Esophagus squamous epithelium (tissue), 5 donors: ENCODE results near the gene WDPCP. TPM values are rescaled to one million over a fixed set of nuclear protein-coding genes. Genes with fewer than 3 reads are reported as not detected.
"Not testable (repeated sequence)": the region's sequence is repeated elsewhere in the genome, so short reads cannot be mapped to it uniquely, and the experiment has no call there.

Experiments
- DNase-seq: peaks from one replicate; lab custom pipeline; 2025; lab: John Stamatoyannopoulos, UW
- H3K27ac ChIP-seq, 4 donors: fragments of 200-600 bp; sonication (generic); one replicate each; pipeline ENCODE4 v1.5.1; 2016 to 2019; ENCODE audit warnings: mild to moderate bottlenecking in 1 of 4
- H3K27me3 ChIP-seq, 4 donors: fragments of 200-600 bp; sonication (generic); 1 replicate in 3 of 4; 2 replicates in 1 of 4; pipeline versions ENCODE4 v1.5.1 to v1.6.0; 2017 to 2021; ENCODE audit warnings: antibody characterized with exemption in 1 of 4
- H3K36me3 ChIP-seq, 3 donors: fragments of 200-600 bp; sonication (generic); one replicate each; pipeline ENCODE4 v1.5.1; 2016 to 2019
- H3K4me1 ChIP-seq, 3 donors: fragments of 200-600 bp; sonication (generic); one replicate each; pipeline ENCODE4 v1.5.1; 2017 to 2019
- H3K4me3 ChIP-seq, 4 donors: fragments of 200-600 bp; sonication (generic); 1 replicate in 3 of 4; 2 replicates in 1 of 4; pipeline ENCODE4 v1.5.1; 2016 to 2019; ENCODE audit warnings: mild to moderate bottlenecking in 2 of 4, moderate library complexity in 1 of 4
- H3K9me3 ChIP-seq, 3 donors: fragments of 200-600 bp; sonication (generic); one replicate each; pipeline ENCODE4 v1.5.1; 2016 to 2019
- POLR2A ChIP-seq, 4 donors: fragments of 450-650 bp; IDR thresholded peaks; one replicate each; pipeline ENCODE4 v1.6.1; 2017; ENCODE audit warnings: antibody characterized with exemption in 4 of 4, mild to moderate bottlenecking in 4 of 4, moderate library complexity in 3 of 4
- WGBS, 2 donors: methylation state at CpG; one replicate each; pipeline ENCODE4 v1.1.5; 2018; 5-methylcytosine and 5-hydroxymethylcytosine counted together
- intact Hi-C: fragments of 100-400 bp; cut with DNase I; formaldehyde crosslinking; loops from one replicate; pipeline ENCODE4 v1.15.0; 2022
- total RNA-seq, 4 donors: library from RNA; depleted of rRNA; stranded (reverse); fragments of >200 nt; gene quantifications; one replicate each; pipeline ENCODE4 v1.1.0, GENCODE V29; 2016
- TF ChIP-seq, protein P1 (sequence below), 6 experiments: fragments of 450-650 bp in 4 of 6; fragments of 200-600 bp in 2 of 6; sonication (generic) in 2 of 6; IDR thresholded peaks; one replicate each; pipeline ENCODE4 v1.5.1; 2016 to 2019; ENCODE audit warnings: antibody characterized with exemption in 6 of 6, mild to moderate bottlenecking in 4 of 6, moderate library complexity in 4 of 6
- donor health status: DM: yes; HTN: yes; CAD: no.

The WDPCP gene
- total RNA-seq, 4 donors from 2014 or later = 3.0 to 9.7 (median 3.8) TPM

DNA sequence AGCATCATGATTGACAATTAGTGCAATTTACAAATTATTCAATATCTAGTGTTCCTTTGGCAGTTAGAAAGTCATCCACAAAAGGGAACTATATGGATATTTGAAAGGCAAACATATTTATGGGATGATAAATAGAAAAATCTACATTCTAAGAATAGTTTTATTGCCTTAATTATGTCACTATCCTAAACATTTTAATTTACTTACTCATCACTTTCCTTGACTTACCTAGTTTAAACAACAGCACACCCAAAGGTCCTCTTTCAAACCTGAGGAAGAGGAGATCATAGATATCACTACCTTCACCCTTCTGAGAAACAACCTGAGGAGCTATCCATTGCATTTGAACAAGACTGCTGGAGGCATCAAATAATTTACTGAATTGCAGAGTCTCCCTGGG is 184.5 kb downstream of the WDPCP start:
- no peak for TF ChIP-seq POLR2A (IDR thresholded peaks at IDR 0.05)
- TF ChIP-seq, protein P1, sequence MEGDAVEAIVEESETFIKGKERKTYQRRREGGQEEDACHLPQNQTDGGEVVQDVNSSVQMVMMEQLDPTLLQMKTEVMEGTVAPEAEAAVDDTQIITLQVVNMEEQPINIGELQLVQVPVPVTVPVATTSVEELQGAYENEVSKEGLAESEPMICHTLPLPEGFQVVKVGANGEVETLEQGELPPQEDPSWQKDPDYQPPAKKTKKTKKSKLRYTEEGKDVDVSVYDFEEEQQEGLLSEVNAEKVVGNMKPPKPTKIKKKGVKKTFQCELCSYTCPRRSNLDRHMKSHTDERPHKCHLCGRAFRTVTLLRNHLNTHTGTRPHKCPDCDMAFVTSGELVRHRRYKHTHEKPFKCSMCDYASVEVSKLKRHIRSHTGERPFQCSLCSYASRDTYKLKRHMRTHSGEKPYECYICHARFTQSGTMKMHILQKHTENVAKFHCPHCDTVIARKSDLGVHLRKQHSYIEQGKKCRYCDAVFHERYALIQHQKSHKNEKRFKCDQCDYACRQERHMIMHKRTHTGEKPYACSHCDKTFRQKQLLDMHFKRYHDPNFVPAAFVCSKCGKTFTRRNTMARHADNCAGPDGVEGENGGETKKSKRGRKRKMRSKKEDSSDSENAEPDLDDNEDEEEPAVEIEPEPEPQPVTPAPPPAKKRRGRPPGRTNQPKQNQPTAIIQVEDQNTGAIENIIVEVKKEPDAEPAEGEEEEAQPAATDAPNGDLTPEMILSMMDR (IDR thresholded peaks at IDR 0.05) = no peak
- peaks cover 0 to 7% (median 0%) of the 10 kb centered on the region in 3 donors for H3K4me1 ChIP-seq
- H3K27me3 ChIP-seq = no peaks in the 10 kb centered on the region
- no peak overlapping the region for H3K4me3 ChIP-seq
- DNase-seq = no peak
- intact Hi-C loops = no loop called here
- H3K9me3 ChIP-seq = no peaks in the 10 kb centered on the region
- H3K27ac ChIP-seq = no peak overlapping the region
- peaks cover 0 to 11% (median 0%) of the 10 kb centered on the region in 3 donors for H3K36me3 ChIP-seq

DNA sequence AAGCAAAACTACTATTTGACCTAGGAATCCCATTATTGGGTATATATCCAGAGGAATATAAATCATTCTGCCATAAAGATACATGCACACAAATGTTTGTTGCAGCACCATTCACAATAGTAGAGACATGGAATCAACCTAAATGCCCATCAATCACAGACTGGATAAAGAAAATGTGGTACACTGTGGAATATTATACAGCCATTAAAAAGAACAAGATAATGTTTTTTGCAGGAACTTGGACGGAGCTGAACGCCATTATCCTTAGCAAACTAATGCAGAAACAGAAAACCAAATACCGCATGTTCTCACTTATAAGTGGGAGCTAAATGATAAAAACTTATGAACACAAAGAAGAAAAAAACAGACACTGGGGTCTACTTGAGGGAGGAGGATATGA is 185.4 kb downstream of the WDPCP start:
- peaks cover 0 to 11% (median 0%) of the 10 kb centered on the region in 3 donors for H3K36me3 ChIP-seq
- intact Hi-C loops, H3K27ac ChIP-seq, H3K4me3 ChIP-seq, H3K27me3 ChIP-seq, DNase-seq, H3K4me1 ChIP-seq, H3K9me3 ChIP-seq: not testable (repeated sequence)
- 72 to 81% methylated on average over 3 of the region's 3 CpGs for WGBS, 2 donors

DNA sequence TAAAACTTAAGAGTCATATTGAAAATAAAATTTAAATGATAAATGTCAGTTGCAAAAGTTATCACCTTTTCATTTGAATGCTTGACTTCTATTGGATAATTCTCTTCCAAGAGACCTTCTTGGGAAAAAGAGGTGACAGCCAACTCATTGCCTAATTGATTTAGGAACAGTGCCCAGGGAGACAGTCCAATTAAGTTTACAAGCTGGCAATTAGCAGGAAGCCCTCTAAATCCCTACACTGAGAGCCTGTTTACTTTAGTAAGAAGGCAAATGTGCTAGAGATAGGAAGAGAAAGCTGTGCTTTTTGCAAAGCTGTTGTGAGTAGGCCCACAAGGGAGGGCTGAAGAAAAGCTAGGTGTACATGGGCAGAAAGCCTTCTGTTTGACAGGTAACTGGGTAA is 189.1 kb downstream of the WDPCP start:
- Histone ChIP-seq H3K27me3 (no peaks in the 10 kb centered on the region), H3K36me3 (peaks cover 0 to 7% (median 0%) of the 10 kb centered on the region in 3 donors), H3K4me3 (no peak overlapping the region), H3K9me3 (no peaks in the 10 kb centered on the region), H3K4me1 (peaks cover 0 to 7% (median 0%) of the 10 kb centered on the region in 3 donors), H3K27ac (no peak overlapping the region)
- TF ChIP-seq, protein P1 (IDR thresholded peaks at IDR 0.05) = no peak
- no peak for TF ChIP-seq POLR2A (IDR thresholded peaks at IDR 0.05)
- intact Hi-C loops = no loop called here
- DNase-seq = no peak

DNA sequence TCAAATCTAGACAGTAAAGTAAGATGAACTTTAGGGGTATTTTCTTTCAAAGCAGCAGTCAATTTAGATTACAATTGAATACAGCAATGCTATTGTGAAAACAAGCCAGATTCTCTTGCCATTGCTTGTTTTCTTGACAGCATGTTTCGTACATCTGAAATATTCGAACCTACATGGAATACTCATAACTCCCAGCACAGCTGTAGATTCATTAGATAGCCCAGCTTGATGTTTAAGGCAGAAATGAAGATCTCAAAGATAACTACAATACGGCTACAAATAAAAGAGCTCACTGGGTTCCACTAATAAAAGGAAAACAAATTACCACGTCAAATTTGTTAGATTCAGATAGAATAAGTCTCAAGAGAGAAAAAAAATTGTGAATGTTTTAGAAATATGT is 208.8 kb downstream of the WDPCP start:
- no peak overlapping the region for H3K27ac ChIP-seq
- H3K9me3 ChIP-seq = no peaks in the 10 kb centered on the region
- no peak overlapping the region for H3K4me3 ChIP-seq
- DNase-seq = no peak
- H3K27me3 ChIP-seq = no peaks in the 10 kb centered on the region
- H3K36me3 ChIP-seq = no peaks in the 10 kb centered on the region
- intact Hi-C loops = no loop called here
- TF ChIP-seq POLR2A (IDR thresholded peaks at IDR 0.05) = no peak
- TF ChIP-seq, protein P1 (IDR thresholded peaks at IDR 0.05) = no peak
- H3K4me1 ChIP-seq = peaks cover 0 to 7% (median 0%) of the 10 kb centered on the region in 3 donors
- WGBS, 2 donors = 73 to 74% methylated on average over 4 of the region's 4 CpGs

DNA sequence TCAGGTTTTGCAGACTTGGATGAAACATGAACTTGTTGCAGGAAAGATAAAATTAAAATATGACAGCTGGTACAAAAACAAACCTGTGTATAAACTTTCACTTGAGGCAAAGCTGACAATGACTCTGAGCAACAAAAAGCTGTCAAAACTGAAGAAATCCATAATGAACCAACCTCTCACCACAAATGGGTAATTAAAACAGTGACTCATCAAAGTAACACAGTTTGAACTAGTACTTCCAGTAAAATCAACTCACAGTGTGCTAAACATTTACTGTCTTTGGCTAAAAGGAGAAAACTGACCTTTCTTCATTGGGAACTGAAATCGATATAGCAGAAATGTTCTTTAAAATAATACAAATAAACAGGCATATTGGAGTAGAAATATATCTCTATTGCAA is 209.7 kb downstream of the WDPCP start:
- Histone ChIP-seq H3K27me3 (no peaks in the 10 kb centered on the region), H3K9me3 (no peaks in the 10 kb centered on the region), H3K4me3 (no peak overlapping the region), H3K4me1 (peaks cover 0 to 7% (median 0%) of the 10 kb centered on the region in 3 donors), H3K27ac (no peak overlapping the region), H3K36me3 (no peaks in the 10 kb centered on the region)
- DNase-seq = no peak
- WGBS, 2 donors = 33 to 68% methylated on average over 1 of the region's 1 CpG
- intact Hi-C loops = no loop called here
- no peak for TF ChIP-seq POLR2A (IDR thresholded peaks at IDR 0.05)
- TF ChIP-seq, protein P1 (IDR thresholded peaks at IDR 0.05) = no peak

DNA sequence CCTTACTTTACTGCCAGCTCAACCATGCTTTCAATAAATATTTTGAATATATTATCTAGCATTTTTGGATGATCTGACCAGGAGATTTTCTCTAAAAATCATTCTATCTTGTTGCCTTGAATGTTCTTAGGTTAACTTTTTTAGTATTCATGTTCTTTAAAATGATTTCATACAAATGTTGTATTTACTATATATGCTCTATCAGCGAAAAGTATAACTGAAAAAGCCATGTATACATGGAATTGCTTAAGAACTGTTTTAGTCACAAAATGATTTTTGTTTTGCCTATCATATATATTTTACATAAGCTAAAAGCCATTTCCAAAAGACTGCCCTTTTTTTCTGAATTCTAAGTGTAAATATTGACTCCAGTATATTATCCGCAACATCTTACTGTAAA is 213.9 kb downstream of the WDPCP start:
- 92 to 94% methylated on average over 2 of the region's 2 CpGs for WGBS, 2 donors
- Histone ChIP-seq H3K4me1 (peaks cover 0 to 7% (median 0%) of the 10 kb centered on the region in 3 donors), H3K36me3 (peaks cover 0 to 7% (median 0%) of the 10 kb centered on the region in 3 donors), H3K27ac (no peak overlapping the region), H3K4me3 (no peak overlapping the region), H3K9me3 (peaks cover 0 to 17% (median 0%) of the 10 kb centered on the region in 3 donors), H3K27me3 (no peaks in the 10 kb centered on the region)
- intact Hi-C loops = no loop called here
- DNase-seq = no peak
- TF ChIP-seq, protein P1 (IDR thresholded peaks at IDR 0.05) = no peak
- no peak for TF ChIP-seq POLR2A (IDR thresholded peaks at IDR 0.05)
